ENCODE results near the gene PHF2.

PHF2 gene

GRCh38 chr9:93536167-93536566, 40.2 kb upstream of the PHF2 start:
- Histone ChIP-seq H3K4me1 (ENCODE audit: low read depth, poor library complexity, severe bottlenecking) (no peaks in the 10 kb centered on the region), H3K9ac (no peak overlapping the region), H2AFZ (ENCODE audit: low read depth) (no peak overlapping the region), H3K79me2 (ENCODE audit: insufficient read depth, low read depth) (no peaks in the 10 kb centered on the region), H3K27ac (no peak overlapping the region), H3K27me3 (ENCODE audit: insufficient read depth, low read depth) (no peaks in the 10 kb centered on the region), H3K4me3 (IDR thresholded peaks at IDR 0.05; ENCODE audit: insufficient read depth, low read depth, low read length) (no peak overlapping the region), H3K4me2 (no peak overlapping the region), H4K20me1 (ENCODE audit: insufficient read depth) (no peaks in the 10 kb centered on the region; the same call in 1 of the 2 replicates), H3K36me3 (ENCODE audit: insufficient read depth) (no peaks in the 10 kb centered on the region)
- no peak for TF ChIP-seq CTCF (conservative IDR thresholded peaks at IDR 0.05; ENCODE audit: low read depth, low read length)

GRCh38 chr9:93536874-93537273, 39.5 kb upstream of the PHF2 start:
- Histone ChIP-seq H3K4me3 (IDR thresholded peaks at IDR 0.05; ENCODE audit: insufficient read depth, low read depth, low read length) (no peak overlapping the region), H3K4me1 (ENCODE audit: low read depth, poor library complexity, severe bottlenecking) (no peaks in the 10 kb centered on the region), H3K79me2 (ENCODE audit: insufficient read depth, low read depth) (no peaks in the 10 kb centered on the region), H4K20me1 (ENCODE audit: insufficient read depth) (no peaks in the 10 kb centered on the region; the same call in 1 of the 2 replicates), H3K9ac (no peak overlapping the region), H3K36me3 (ENCODE audit: insufficient read depth) (no peaks in the 10 kb centered on the region), H2AFZ (ENCODE audit: low read depth) (no peak overlapping the region), H3K27ac (no peak overlapping the region), H3K27me3 (ENCODE audit: insufficient read depth, low read depth) (no peaks in the 10 kb centered on the region), H3K4me2 (no peak overlapping the region)
- no peak for TF ChIP-seq CTCF (conservative IDR thresholded peaks at IDR 0.05; ENCODE audit: low read depth, low read length)

- H3K9ac ChIP-seq: no peak overlapping the region
- H3K79me2 ChIP-seq (ENCODE audit: insufficient read depth, low read depth): no peaks in the 10 kb centered on the region
- no peaks in the 10 kb centered on the region for H3K4me1 ChIP-seq (ENCODE audit: low read depth, poor library complexity, severe bottlenecking)
- no peak overlapping the region for H3K4me2 ChIP-seq
- H3K27me3 ChIP-seq (ENCODE audit: insufficient read depth, low read depth): no peaks in the 10 kb centered on the region
- no peaks in the 10 kb centered on the region for H3K36me3 ChIP-seq (ENCODE audit: insufficient read depth)
- no peaks in the 10 kb centered on the region; the same call in 1 of the 2 replicates for H4K20me1 ChIP-seq (ENCODE audit: insufficient read depth)
- H3K27ac ChIP-seq: no peak overlapping the region
- H3K4me3 ChIP-seq (IDR thresholded peaks at IDR 0.05; ENCODE audit: insufficient read depth, low read depth, low read length): no peak overlapping the region
- TF ChIP-seq CTCF (conservative IDR thresholded peaks at IDR 0.05; ENCODE audit: low read depth, low read length): no peak
- no peak overlapping the region for H2AFZ ChIP-seq (ENCODE audit: low read depth)
Measured at GRCh38 chr9:93540305-93540704, 36.1 kb upstream of the PHF2 start.

GRCh38 chr9:93541005-93541404, 35.4 kb upstream of the PHF2 start:
- Histone ChIP-seq H3K9ac (no peak overlapping the region), H3K4me3 (IDR thresholded peaks at IDR 0.05; ENCODE audit: insufficient read depth, low read depth, low read length) (no peak overlapping the region), H3K79me2 (ENCODE audit: insufficient read depth, low read depth) (no peaks in the 10 kb centered on the region), H3K27me3 (ENCODE audit: insufficient read depth, low read depth) (no peaks in the 10 kb centered on the region), H2AFZ (ENCODE audit: low read depth) (no peak overlapping the region), H4K20me1 (ENCODE audit: insufficient read depth) (no peaks in the 10 kb centered on the region; the same call in 1 of the 2 replicates), H3K4me2 (no peak overlapping the region), H3K27ac (no peak overlapping the region), H3K4me1 (ENCODE audit: low read depth, poor library complexity, severe bottlenecking) (no peaks in the 10 kb centered on the region), H3K36me3 (ENCODE audit: insufficient read depth) (no peaks in the 10 kb centered on the region)
- no peak for TF ChIP-seq CTCF (conservative IDR thresholded peaks at IDR 0.05; ENCODE audit: low read depth, low read length)
